IPS DF 19.7 (cell line): ENCODE data around the gene GLI3.

Experiments used
- DNase-seq: peaks from one replicate; pipeline ENCODE4 v3.0.0-alpha.2; 2013; ENCODE audit warnings: low read depth, low spot score

Gene GLI3

GRCh38 chr7:41972776-41973175 is 264.2 kb downstream of the GLI3 start:
- no peak for DNase-seq

DNA sequence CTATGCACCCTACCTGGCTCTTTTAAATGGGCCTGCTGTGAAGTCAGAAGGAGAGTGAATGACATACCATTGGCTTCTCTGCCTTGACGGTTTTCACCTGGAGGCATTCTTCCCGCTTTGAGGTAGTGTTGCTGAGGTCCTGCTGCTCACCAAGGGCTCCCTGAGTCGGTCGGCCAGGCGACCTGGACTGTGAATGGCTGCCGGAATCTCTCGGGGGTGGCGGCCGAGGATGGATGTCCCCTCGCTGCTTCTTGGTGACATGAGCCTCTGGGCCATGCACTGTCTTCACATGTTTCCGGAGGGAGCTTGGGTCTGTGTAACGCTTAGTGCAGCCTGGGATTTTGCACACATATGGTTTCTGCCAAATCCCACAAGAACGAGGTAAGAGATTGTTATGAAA is 264.7 kb downstream of the GLI3 start:
- DNase-seq: no peak

DNA sequence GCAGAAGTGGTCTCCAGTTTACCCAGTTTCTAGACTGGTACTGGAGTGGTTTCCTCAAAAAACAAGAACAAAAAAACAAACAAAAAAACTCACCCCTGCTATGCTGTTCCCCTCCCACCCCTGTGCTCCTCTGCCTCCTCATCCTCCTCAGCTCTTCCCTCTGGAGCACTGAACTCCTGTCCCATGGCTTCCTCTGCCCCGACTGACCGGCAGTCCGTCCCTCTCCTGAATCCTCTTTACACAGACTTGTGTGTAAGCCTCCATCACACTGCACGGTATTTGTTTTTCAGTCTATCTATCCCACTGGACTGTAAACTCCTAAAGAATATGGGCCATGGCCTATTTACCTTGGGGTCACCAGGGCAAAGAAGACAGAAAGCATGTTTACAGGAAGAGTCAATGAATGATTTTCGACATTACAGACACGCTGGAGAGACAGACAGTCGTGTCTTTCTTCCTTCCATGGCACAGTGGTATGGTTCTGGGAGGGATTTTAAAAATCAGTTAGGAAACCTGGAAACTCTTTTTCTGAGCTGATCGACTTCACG is 265.3 kb downstream of the GLI3 start:
- no peak for DNase-seq

DNA sequence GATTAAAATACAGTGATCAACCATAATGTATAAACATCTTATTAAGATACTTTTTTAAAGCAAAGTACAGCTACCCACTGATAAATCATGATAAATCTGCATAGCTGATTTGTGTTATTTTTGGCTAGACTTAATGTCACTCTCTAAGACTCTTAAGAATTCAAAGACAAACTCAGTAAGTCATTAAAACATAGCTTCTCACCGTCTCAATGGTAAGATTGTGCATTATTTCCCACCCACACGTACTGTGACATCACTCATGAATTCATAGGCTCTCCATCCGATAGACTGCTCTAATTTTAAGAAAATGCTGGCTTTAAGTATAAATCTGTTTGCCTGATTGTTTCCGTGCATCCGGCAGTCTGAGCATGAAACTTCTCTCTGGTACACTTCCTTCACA is 266.1 kb downstream of the GLI3 start:
- DNase-seq: no peak

GRCh38 chr7:41969561-41970105 is 267.4 kb downstream of the GLI3 start:
- no peak for DNase-seq

- no peak for DNase-seq
These were observed 269.9 kb downstream of the GLI3 start for GRCh38 chr7:41967156-41967555.

DNA sequence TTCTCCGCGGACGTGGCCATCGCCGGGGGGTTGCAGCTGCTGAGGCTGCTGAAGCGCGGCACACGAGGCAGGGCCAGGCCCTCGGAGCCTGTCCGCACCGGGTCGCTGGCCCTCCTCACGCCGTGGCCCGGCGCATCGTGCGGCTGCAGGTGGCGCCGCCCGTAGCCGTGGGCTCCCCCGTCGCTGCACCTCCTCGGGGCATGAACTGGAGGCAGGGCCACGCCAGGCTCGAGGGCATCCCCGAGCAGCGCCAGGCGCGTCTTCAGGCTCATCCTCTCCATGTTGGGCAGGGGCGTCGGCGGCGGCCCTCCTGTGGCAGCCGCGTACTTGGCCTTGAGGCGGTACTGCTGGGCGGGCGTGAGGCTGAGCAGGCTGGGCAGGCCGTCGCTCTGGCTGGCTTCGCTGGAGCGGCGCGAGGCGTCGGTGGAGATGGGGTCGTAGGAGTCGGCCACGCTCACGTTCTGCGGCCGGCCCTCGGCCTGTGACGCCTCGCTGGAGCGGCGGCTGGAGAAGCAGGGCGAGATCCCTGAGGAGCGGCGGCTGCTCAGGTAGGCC is 271.0 kb downstream of the GLI3 start:
- no peak for DNase-seq

GRCh38 chr7:41964849-41965745 is 271.9 kb downstream of the GLI3 start:
- DNase-seq: no peak

- DNase-seq: no peak
These were observed 272.7 kb downstream of the GLI3 start for GRCh38 chr7:41964183-41964753.

DNA sequence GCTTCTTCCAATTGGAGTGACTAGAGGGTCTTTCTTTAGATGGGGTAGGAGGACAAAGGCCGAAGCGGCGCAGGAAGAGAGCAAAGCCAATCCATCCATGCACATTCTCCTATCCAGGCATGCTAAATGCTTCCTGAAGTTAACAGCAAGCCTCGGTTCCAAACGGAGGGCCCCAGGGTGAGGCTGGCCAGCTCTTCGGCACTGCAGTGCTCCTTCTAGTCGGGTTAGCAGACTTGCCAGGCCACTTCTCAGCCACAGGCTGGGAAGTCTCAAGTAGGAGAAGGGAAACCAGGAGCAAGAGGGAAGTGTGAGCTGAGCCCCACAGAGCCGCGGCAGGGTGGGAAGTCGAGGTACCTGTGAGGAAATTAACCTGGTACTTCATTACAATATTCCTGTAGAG is 280.3 kb downstream of the GLI3 start:
- DNase-seq: no peak

- DNase-seq: no peak
These were observed 280.9 kb downstream of the GLI3 start for GRCh38 chr7:41955893-41956675.

DNA sequence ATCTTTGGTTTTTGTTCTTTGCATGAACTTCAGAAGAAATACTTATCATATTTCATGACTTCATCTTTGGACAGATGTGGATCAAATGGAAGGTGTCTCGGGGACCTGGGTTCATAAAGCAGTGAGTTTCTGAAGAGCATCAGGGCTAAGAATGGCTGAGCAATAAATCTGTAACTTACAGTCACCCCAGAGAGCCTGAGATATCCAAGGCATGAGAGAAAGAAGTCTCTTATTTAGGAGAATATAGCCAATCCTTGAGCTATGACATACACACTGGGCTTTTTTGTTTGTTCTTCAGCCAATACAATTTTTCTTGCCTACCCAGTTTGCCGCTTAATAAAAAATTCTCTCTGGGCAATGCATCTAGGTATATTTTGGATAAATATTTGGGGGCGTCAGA is 281.6 kb downstream of the GLI3 start:
- no peak for DNase-seq

DNA sequence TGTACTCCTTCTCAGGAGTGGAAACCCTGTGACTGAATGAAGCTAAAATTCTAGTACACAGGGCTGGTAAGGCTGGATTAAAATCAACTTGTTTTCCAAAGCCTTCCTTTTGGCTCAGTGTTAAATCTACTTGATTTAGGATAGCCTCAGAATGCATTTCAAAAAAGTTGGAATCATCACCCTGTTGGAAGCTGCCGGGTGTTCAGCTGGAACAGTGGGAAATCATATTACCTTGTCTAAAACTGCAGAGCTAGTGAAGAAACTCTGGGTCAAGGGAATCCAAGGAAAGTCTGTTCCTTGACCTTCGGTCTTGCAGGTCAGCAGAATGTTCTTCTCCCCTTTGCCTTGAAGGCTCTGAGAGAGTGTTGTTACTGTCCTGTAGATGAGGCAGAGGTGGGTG is 282.0 kb downstream of the GLI3 start:
- DNase-seq: no peak

DNA sequence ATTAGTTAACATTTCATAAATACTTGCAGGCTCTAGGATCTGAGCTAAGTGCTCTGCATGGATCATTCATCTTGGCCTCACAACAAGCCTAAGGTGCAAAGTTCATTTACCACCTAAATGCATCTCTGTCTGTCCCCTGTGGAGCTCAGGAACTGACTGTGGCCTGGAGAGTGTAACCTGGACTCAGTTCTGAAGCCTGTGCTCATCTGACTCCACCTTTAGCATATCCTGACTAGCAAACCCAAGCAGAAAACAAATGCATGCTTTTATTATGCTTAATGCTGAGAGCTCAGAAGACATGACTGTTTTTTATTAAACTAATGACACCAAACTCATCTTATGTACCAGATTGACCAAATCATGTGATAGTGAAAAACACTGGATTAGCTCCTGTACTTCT is 288.5 kb downstream of the GLI3 start:
- DNase-seq: no peak

DNA sequence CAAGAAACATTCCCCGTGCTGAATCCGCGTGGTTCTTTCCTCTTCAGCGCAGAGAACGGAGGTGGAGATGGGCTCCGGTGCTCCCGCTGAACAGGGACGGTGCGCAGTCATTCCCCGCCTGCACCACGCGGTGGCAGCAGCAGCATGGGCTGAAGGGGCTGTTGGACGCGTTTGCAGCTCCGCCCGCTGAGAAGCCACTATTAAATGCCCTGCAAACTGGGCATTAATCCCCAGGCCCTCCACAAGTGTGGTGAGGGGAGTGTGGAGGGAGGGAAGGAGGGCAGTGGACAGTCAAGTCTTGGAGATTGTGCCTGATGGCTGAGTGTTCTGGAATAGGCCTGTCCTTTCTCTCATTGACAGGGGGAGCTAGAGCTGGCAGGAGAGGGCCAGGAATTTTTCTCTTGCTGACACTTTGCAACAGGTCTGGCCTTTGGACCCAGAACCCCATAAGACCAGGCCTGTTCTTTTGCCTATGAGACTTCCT is 293.9 kb downstream of the GLI3 start:
- peak; percentile 38 for DNase-seq

DNA sequence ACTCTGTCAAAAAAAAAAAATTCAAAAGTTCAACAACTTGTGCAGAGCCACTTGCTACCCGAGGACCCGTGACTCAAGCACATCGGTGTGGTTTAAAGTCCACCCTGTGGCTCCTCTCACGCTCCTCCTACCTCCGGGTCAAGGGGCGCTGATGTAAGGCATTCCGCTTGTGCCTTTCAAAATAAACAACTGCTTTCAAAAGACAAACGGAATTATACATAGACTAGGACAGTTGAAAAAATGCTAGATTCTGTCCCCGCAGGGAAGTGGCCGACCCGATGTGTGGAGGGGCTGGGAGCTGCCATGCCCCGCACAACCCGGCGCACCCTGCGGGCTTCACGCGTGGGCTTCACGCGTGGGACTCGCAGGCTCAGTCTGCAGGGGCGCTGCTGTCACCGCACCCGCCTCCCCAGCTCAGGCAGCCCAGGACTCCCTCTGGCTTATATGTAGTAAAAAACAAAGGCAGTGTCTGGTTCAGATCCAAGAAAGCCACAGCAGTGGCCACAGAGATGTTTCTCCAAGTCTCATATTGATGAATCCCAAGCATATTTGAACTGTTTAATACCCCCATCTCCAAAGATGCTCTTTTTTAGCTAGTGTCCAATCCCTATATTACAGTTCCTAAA is 294.4 kb downstream of the GLI3 start:
- no peak for DNase-seq

DNA sequence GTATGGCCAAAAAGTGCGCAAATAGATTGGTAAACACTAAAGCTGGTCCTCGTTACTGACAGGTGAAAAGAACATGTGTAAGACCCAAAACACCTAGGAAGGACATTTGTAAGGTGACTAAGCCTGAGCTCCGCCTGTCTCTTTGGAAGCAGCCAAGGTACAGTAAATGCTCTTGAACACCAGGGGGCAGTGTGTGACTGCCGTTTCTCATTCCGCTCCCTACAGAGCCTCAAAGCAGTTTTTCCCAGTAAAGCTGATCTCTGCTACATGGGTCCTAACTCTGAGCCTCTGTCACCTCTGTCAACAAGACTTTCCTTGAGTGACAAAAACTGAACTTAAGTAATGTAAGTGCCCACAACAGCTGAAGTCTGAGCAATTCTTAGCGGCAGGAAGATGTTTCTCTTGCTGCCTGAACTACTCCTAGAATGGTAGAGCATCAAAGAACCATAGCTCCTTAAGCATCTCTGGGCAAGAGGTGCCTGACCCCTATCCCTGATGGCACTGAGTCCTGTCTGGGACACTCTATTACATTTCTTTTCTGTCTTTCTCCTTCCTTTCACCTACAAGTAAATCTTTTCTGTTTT is 296.2 kb downstream of the GLI3 start:
- DNase-seq: peak; percentile 42

DNA sequence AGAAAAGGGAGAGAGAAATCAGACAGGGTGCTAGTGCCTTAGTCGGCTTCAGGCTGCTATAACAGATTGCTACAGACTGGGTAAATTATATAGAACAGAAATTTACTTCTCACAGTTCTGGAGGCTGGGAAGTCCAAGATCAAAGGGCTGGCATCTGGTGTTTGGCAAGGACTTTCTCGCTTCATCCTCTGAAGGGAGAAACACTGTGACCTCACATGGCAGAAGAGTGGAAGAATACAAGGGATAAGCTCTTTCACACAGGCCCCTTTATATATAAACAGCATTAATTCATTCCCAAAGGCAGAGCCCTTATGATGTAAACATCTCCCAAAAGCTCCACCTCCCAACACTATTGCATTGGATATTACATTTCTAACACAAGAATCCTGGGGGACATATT is 298.6 kb downstream of the GLI3 start:
- DNase-seq: no peak

GRCh38 chr7:41933427-41933826 is 303.6 kb downstream of the GLI3 start:
- DNase-seq: no peak

DNA sequence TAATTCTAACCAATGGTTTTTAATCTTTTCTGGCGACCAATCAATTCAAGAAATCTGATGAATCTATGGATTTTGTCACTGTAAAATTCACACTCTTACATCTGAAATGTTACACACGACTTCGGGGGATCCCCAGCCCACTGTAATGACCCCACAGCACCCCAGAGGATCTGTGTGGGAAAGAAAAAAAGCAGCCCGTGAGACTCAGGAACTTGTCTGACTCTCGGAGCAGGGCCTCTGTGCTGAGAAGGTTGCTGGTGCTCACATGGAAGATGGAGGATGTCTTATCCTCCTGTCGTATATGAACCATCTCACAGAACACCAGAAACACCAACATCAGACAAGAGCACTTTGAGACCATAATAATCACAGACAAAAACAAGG is 305.8 kb downstream of the GLI3 start:
- no peak for DNase-seq
